Measurements from ENCODE around the gene IL4. TPM values are rescaled to one million over a fixed set of nuclear protein-coding genes. Genes with fewer than 3 reads are reported as not detected.

IL4 gene
- polyA plus RNA-seq, 1 donor from 2014 or later, result not detected

DNA sequence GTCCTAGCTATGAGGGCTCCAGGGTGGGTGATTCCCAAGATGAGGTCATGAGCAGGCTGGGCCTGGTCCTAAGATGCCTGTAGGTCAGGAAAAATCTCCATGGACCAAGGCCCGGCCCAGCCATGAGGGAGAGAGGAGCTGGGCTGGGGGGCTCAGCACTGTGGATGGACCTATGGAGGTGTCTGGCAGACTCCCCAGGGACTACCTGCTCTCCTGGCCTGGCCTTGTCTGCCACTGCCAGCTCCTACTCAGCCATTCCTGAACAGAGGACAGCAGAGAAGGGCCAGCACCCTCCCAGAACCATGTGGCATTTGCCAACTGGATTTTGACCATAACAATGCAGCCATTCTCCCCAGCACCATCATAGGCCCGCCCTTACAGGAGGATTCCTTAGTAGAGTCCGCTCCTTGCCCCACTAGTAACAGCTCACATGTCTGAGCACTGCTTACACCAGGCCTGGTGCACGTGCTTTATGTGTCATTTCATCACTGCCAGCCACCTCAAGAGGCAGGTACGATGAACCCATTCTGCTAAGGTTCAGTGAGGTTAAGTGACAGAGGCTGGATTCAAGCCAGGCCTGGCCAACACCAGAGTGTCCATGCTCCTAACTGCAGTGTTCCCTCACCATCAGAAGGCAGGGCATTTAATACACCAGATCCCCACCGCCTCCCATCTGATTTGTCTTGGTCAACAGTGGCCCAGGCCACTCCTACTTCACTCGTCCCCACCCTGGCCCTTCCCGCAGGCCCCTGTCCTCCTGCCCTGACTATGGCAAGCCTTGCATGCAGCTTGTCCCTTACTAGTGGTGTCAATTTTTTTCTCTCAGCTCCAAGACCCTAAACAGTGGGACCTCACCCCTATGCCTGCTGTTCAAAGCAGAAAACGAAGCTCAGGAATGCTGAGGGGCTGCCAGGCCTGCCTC, 15.1 kb upstream of the IL4 start:
- Histone ChIP-seq H3K27ac (ENCODE audit: low read length) (no peak overlapping the region), H3K9me2 (ENCODE audit: insufficient read depth, low read length) (no peaks in the 10 kb centered on the region)
- TF ChIP-seq EP300 (conservative IDR thresholded peaks at IDR 0.05; ENCODE audit: poor library complexity, severe bottlenecking), result no peak
- TF ChIP-seq EZH2 (IDR thresholded peaks at IDR 0.05; ENCODE audit: borderline replicate concordance, insufficient read depth, low read length, poor library complexity, severe bottlenecking), result no peak
- no peak for TF ChIP-seq CTCF (IDR thresholded peaks at IDR 0.05; ENCODE audit: poor library complexity, severe bottlenecking)
- TF ChIP-seq, protein P1, sequence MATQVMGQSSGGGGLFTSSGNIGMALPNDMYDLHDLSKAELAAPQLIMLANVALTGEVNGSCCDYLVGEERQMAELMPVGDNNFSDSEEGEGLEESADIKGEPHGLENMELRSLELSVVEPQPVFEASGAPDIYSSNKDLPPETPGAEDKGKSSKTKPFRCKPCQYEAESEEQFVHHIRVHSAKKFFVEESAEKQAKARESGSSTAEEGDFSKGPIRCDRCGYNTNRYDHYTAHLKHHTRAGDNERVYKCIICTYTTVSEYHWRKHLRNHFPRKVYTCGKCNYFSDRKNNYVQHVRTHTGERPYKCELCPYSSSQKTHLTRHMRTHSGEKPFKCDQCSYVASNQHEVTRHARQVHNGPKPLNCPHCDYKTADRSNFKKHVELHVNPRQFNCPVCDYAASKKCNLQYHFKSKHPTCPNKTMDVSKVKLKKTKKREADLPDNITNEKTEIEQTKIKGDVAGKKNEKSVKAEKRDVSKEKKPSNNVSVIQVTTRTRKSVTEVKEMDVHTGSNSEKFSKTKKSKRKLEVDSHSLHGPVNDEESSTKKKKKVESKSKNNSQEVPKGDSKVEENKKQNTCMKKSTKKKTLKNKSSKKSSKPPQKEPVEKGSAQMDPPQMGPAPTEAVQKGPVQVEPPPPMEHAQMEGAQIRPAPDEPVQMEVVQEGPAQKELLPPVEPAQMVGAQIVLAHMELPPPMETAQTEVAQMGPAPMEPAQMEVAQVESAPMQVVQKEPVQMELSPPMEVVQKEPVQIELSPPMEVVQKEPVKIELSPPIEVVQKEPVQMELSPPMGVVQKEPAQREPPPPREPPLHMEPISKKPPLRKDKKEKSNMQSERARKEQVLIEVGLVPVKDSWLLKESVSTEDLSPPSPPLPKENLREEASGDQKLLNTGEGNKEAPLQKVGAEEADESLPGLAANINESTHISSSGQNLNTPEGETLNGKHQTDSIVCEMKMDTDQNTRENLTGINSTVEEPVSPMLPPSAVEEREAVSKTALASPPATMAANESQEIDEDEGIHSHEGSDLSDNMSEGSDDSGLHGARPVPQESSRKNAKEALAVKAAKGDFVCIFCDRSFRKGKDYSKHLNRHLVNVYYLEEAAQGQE (IDR thresholded peaks at IDR 0.05; ENCODE audit: borderline replicate concordance), result no peak
- TF ChIP-seq SMC3 (conservative IDR thresholded peaks at IDR 0.05; ENCODE audit: poor library complexity), result no peak
- no peak for TF ChIP-seq POLR2AphosphoS5 (IDR thresholded peaks at IDR 0.05)
- no peak for TF ChIP-seq RAD21 (conservative IDR thresholded peaks at IDR 0.05)
- TF ChIP-seq TAF1 (IDR thresholded peaks at IDR 0.05; ENCODE audit: low read depth), result no peak
- no peak for TF ChIP-seq MXI1 (conservative IDR thresholded peaks at IDR 0.05; ENCODE audit: poor library complexity, severe bottlenecking)

GRCh38 chr5:132659598-132660493, 13.9 kb upstream of the IL4 start:
- H3K4me2 ChIP-seq (ENCODE audit: low read length), result no peak overlapping the region
- H4K20me1 ChIP-seq (ENCODE audit: insufficient read depth), result no peaks in the 10 kb centered on the region
- no peaks in the 10 kb centered on the region for H3K9me3 ChIP-seq (ENCODE audit: low read length)
- H3K36me3 ChIP-seq (ENCODE audit: insufficient read depth, low read length), result no peaks in the 10 kb centered on the region
- no peak overlapping the region for H3K27ac ChIP-seq (ENCODE audit: low read length)
- no peaks in the 10 kb centered on the region for H3K79me2 ChIP-seq (replicated peaks; ENCODE audit: insufficient read depth, low read length)
- H3K9me2 ChIP-seq (ENCODE audit: insufficient read depth, low read length), result no peaks in the 10 kb centered on the region
- peaks cover 23% of the 10 kb centered on the region for H3K27me3 ChIP-seq (ENCODE audit: insufficient read depth, low read depth, low read length)
- H2AFZ ChIP-seq (ENCODE audit: low read depth, low read length), result no peak overlapping the region
- no peak overlapping the region for H3K4me3 ChIP-seq (ENCODE audit: low read length)
- H3F3A ChIP-seq (ENCODE audit: insufficient read depth, low read length, poor library complexity, severe bottlenecking), result no peaks in the 10 kb centered on the region
- no peak overlapping the region for H3K9ac ChIP-seq (ENCODE audit: low read length)
- TF ChIP-seq RAD21 (conservative IDR thresholded peaks at IDR 0.05), result no peak
- no peak for TF ChIP-seq EZH2 (IDR thresholded peaks at IDR 0.05; ENCODE audit: borderline replicate concordance, insufficient read depth, low read length, poor library complexity, severe bottlenecking)

More for the DNA sequence above, 15.1 kb upstream of the IL4 start:
- Histone ChIP-seq H3K27me3 (ENCODE audit: insufficient read depth, low read depth, low read length) (peaks cover 23% of the 10 kb centered on the region), H3K4me3 (ENCODE audit: low read length) (no peak overlapping the region), H2AFZ (ENCODE audit: low read depth, low read length) (no peak overlapping the region), H4K20me1 (ENCODE audit: insufficient read depth) (no peaks in the 10 kb centered on the region), H3K4me2 (ENCODE audit: low read length) (no peak overlapping the region), H3K9ac (ENCODE audit: low read length) (no peak overlapping the region), H3K36me3 (ENCODE audit: insufficient read depth, low read length) (no peaks in the 10 kb centered on the region), H3F3A (ENCODE audit: insufficient read depth, low read length, poor library complexity, severe bottlenecking) (no peaks in the 10 kb centered on the region), H3K9me3 (ENCODE audit: low read length) (no peaks in the 10 kb centered on the region), H3K79me2 (replicated peaks; ENCODE audit: insufficient read depth, low read length) (no peaks in the 10 kb centered on the region)
